ENCODE measurements around the gene ATP8A2.

ATP8A2 gene

DNA sequence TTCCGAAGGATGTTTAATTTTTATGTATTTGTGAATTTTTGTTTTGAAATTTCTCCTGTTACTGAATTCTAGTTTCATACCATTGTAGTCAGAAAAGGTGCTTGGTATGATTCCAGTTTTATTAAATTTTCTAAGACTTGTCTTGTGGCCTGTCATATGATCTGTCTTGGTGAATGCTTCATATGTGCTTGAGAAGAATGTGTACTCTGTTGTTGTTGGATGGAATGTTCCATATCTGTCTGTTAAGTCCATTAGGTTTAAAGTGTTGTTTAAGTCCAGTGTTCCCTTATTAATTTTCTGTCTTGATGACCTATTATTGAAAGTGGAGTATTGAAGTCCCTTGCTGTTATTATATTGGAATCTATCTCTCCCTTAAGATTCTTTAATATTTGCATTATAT lies 273.9 kb downstream of the ATP8A2 start:
- Histone ChIP-seq H3K23ac (ENCODE audit: low read length in 2 of 2) (no peak overlapping the region), H4K8ac (ENCODE audit: low read length) (no peak overlapping the region), H2BK15ac (ENCODE audit: low read depth, poor library complexity, severe bottlenecking) (no peak overlapping the region), H3K4me3 (ENCODE audit: insufficient read depth in 1 of 2, low read depth in 1 of 2, low read length in 2 of 2) (no peak overlapping the region), H3K4me2 (ENCODE audit: low read length, poor library complexity, severe bottlenecking) (no peak overlapping the region), H3K9ac (ENCODE audit: low read length) (no peak overlapping the region), H3K27ac (ENCODE audit: low read length, poor library complexity, severe bottlenecking) (no peak overlapping the region), H3K9me3 (ENCODE audit: control insufficient read depth, low read length) (peaks cover 2% of the 10 kb centered on the region), H3K36me3 (ENCODE audit: control insufficient read depth in 1 of 2, insufficient read depth in 2 of 2, low read depth in 1 of 2, low read length in 2 of 2) (no peaks in the 10 kb centered on the region), H2BK5ac (ENCODE audit: low read depth, low read length, poor library complexity, severe bottlenecking) (no peak overlapping the region), H2BK12ac (ENCODE audit: low read length in 2 of 2) (no peak overlapping the region), H3K4me1 (ENCODE audit: control insufficient read depth, insufficient read depth, low read depth, low read length) (no peaks in the 10 kb centered on the region), H3K79me1 (replicated peaks; ENCODE audit: low read length, poor library complexity, severe bottlenecking) (no peaks in the 10 kb centered on the region), H3K4ac (ENCODE audit: low read depth in 1 of 2, low read length in 2 of 2) (no peak overlapping the region), H2BK120ac (ENCODE audit: low read depth, low read length) (no peak overlapping the region), H2AFZ (ENCODE audit: low read depth, low read length) (no peak overlapping the region), H4K91ac (ENCODE audit: low read length) (no peak overlapping the region), H3K27me3 (ENCODE audit: control insufficient read depth in 1 of 2, insufficient read depth in 1 of 2, low read length in 2 of 2) (no peaks in the 10 kb centered on the region), H3K18ac (ENCODE audit: low read depth in 1 of 2, low read length in 2 of 2) (no peak overlapping the region), H2AK5ac (ENCODE audit: low read length, severe bottlenecking) (no peak overlapping the region), H3K14ac (ENCODE audit: low read length in 2 of 2) (no peak overlapping the region)
- WGBS, result 86% methylated on average over 1 of the region's 1 CpG
- no peak for DNase-seq

GRCh38 chr13:25649001-25649633 lies 277.3 kb downstream of the ATP8A2 start:
- Histone ChIP-seq H3K18ac (ENCODE audit: low read depth in 1 of 2, low read length in 2 of 2) (no peak overlapping the region), H2BK5ac (ENCODE audit: low read depth, low read length, poor library complexity, severe bottlenecking) (no peak overlapping the region), H3K14ac (ENCODE audit: low read length in 2 of 2) (no peak overlapping the region), H3K4me1 (ENCODE audit: control insufficient read depth, insufficient read depth, low read depth, low read length) (no peaks in the 10 kb centered on the region), H3K9ac (ENCODE audit: low read length) (no peak overlapping the region), H3K4me3 (ENCODE audit: insufficient read depth in 1 of 2, low read depth in 1 of 2, low read length in 2 of 2) (no peak overlapping the region), H3K9me3 (ENCODE audit: control insufficient read depth, low read length) (peaks cover 2% of the 10 kb centered on the region), H3K23ac (ENCODE audit: low read length in 2 of 2) (no peak overlapping the region), H3K36me3 (ENCODE audit: control insufficient read depth in 1 of 2, insufficient read depth in 2 of 2, low read depth in 1 of 2, low read length in 2 of 2) (no peaks in the 10 kb centered on the region), H2BK120ac (ENCODE audit: low read depth, low read length) (no peak overlapping the region), H2AFZ (ENCODE audit: low read depth, low read length) (no peak overlapping the region), H4K91ac (ENCODE audit: low read length) (no peak overlapping the region), H3K27me3 (ENCODE audit: control insufficient read depth in 1 of 2, insufficient read depth in 1 of 2, low read length in 2 of 2) (no peaks in the 10 kb centered on the region), H2BK12ac (ENCODE audit: low read length in 2 of 2) (no peak overlapping the region), H3K4ac (ENCODE audit: low read depth in 1 of 2, low read length in 2 of 2) (no peak overlapping the region), H2BK15ac (ENCODE audit: low read depth, poor library complexity, severe bottlenecking) (no peak overlapping the region), H3K79me1 (replicated peaks; ENCODE audit: low read length, poor library complexity, severe bottlenecking) (no peaks in the 10 kb centered on the region), H2AK5ac (ENCODE audit: low read length, severe bottlenecking) (no peak overlapping the region), H4K8ac (ENCODE audit: low read length) (no peak overlapping the region), H3K27ac (ENCODE audit: low read length, poor library complexity, severe bottlenecking) (no peak overlapping the region), H3K4me2 (ENCODE audit: low read length, poor library complexity, severe bottlenecking) (no peak overlapping the region)
- no peak for DNase-seq
- WGBS, result 100% methylated on average over 1 of the region's 1 CpG

- H3K18ac ChIP-seq (ENCODE audit: low read depth in 1 of 2, low read length in 2 of 2), result no peak overlapping the region
- H3K9ac ChIP-seq (ENCODE audit: low read length), result no peak overlapping the region
- no peak overlapping the region for H3K14ac ChIP-seq (ENCODE audit: low read length in 2 of 2)
- H3K79me1 ChIP-seq (replicated peaks; ENCODE audit: low read length, poor library complexity, severe bottlenecking), result no peaks in the 10 kb centered on the region
- H2BK120ac ChIP-seq (ENCODE audit: low read depth, low read length), result no peak overlapping the region
- no peak overlapping the region for H4K8ac ChIP-seq (ENCODE audit: low read length)
- H2BK15ac ChIP-seq (ENCODE audit: low read depth, poor library complexity, severe bottlenecking), result no peak overlapping the region
- H2AK5ac ChIP-seq (ENCODE audit: low read length, severe bottlenecking), result no peak overlapping the region
- H3K27me3 ChIP-seq (ENCODE audit: control insufficient read depth in 1 of 2, insufficient read depth in 1 of 2, low read length in 2 of 2), result no peaks in the 10 kb centered on the region
- no peak overlapping the region for H3K4me3 ChIP-seq (ENCODE audit: insufficient read depth in 1 of 2, low read depth in 1 of 2, low read length in 2 of 2)
- H3K4ac ChIP-seq (ENCODE audit: low read depth in 1 of 2, low read length in 2 of 2), result no peak overlapping the region
- WGBS, result 50% methylated on average over 2 of the region's 2 CpGs
- H4K91ac ChIP-seq (ENCODE audit: low read length), result no peak overlapping the region
- H3K36me3 ChIP-seq (ENCODE audit: control insufficient read depth in 1 of 2, insufficient read depth in 2 of 2, low read depth in 1 of 2, low read length in 2 of 2), result no peaks in the 10 kb centered on the region
- H3K9me3 ChIP-seq (ENCODE audit: control insufficient read depth, low read length), result no peaks in the 10 kb centered on the region
- no peak overlapping the region for H3K4me2 ChIP-seq (ENCODE audit: low read length, poor library complexity, severe bottlenecking)
- no peak overlapping the region for H2BK12ac ChIP-seq (ENCODE audit: low read length in 2 of 2)
- no peaks in the 10 kb centered on the region for H3K4me1 ChIP-seq (ENCODE audit: control insufficient read depth, insufficient read depth, low read depth, low read length)
- peak overlapping the region; percentile 53 for H3K27ac ChIP-seq (ENCODE audit: low read length, poor library complexity, severe bottlenecking)
- no peak overlapping the region for H2AFZ ChIP-seq (ENCODE audit: low read depth, low read length)
- DNase-seq, result no peak
- no peak overlapping the region for H2BK5ac ChIP-seq (ENCODE audit: low read depth, low read length, poor library complexity, severe bottlenecking)
- H3K23ac ChIP-seq (ENCODE audit: low read length in 2 of 2), result no peak overlapping the region
Measured at GRCh38 chr13:25652764-25653163, 281.0 kb downstream of the ATP8A2 start.

- Histone ChIP-seq H2BK15ac (ENCODE audit: low read depth, poor library complexity, severe bottlenecking) (no peak overlapping the region), H2BK12ac (ENCODE audit: low read length in 2 of 2) (no peak overlapping the region), H3K4ac (ENCODE audit: low read depth in 1 of 2, low read length in 2 of 2) (no peak overlapping the region), H3K9ac (ENCODE audit: low read length) (no peak overlapping the region), H3K4me1 (ENCODE audit: control insufficient read depth, insufficient read depth, low read depth, low read length) (no peaks in the 10 kb centered on the region), H3K36me3 (ENCODE audit: control insufficient read depth in 1 of 2, insufficient read depth in 2 of 2, low read depth in 1 of 2, low read length in 2 of 2) (no peaks in the 10 kb centered on the region), H3K4me3 (ENCODE audit: insufficient read depth in 1 of 2, low read depth in 1 of 2, low read length in 2 of 2) (no peak overlapping the region), H2AK5ac (ENCODE audit: low read length, severe bottlenecking) (no peak overlapping the region), H3K23ac (ENCODE audit: low read length in 2 of 2) (no peak overlapping the region), H2AFZ (ENCODE audit: low read depth, low read length) (no peak overlapping the region), H2BK5ac (ENCODE audit: low read depth, low read length, poor library complexity, severe bottlenecking) (no peak overlapping the region), H3K27ac (ENCODE audit: low read length, poor library complexity, severe bottlenecking) (no peak overlapping the region), H3K4me2 (ENCODE audit: low read length, poor library complexity, severe bottlenecking) (no peak overlapping the region), H3K79me1 (replicated peaks; ENCODE audit: low read length, poor library complexity, severe bottlenecking) (no peaks in the 10 kb centered on the region), H3K9me3 (ENCODE audit: control insufficient read depth, low read length) (no peaks in the 10 kb centered on the region), H2BK120ac (ENCODE audit: low read depth, low read length) (no peak overlapping the region), H3K18ac (ENCODE audit: low read depth in 1 of 2, low read length in 2 of 2) (no peak overlapping the region), H4K91ac (ENCODE audit: low read length) (no peak overlapping the region), H3K14ac (ENCODE audit: low read length in 2 of 2) (no peak overlapping the region), H4K8ac (ENCODE audit: low read length) (no peak overlapping the region), H3K27me3 (ENCODE audit: control insufficient read depth in 1 of 2, insufficient read depth in 1 of 2, low read length in 2 of 2) (no peaks in the 10 kb centered on the region)
- WGBS, result 81% methylated on average over 4 of the region's 4 CpGs
- DNase-seq, result no peak
Measured at GRCh38 chr13:25654322-25654721, 282.5 kb downstream of the ATP8A2 start.
